Breast epithelium (tissue), 4 donors: Measurements from ENCODE around the gene LCK. TPM values are rescaled to one million over a fixed set of nuclear protein-coding genes. Genes with fewer than 3 reads are reported as not detected.

ENCODE experiments used
- DNase-seq, 2 donors: peaks; one replicate each; pipeline ENCODE4 v3.0.0-alpha.2; 2019; ENCODE audit warnings: low spot score in 2 of 2
- H3K27ac ChIP-seq, 2 donors: fragments of 200-600 bp; sonication (generic) in 1 of 2; one replicate each; pipeline ENCODE4 v1.5.1; 2016 to 2019; ENCODE audit warnings: mild to moderate bottlenecking in 1 of 2
- H3K27me3 ChIP-seq, 2 donors: fragments of 200-600 bp; sonication (generic) in 1 of 2; one replicate each; pipeline versions ENCODE4 v1.5.1 to v1.6.0; 2017 to 2019; ENCODE audit warnings: control low read depth in 1 of 2, mild to moderate bottlenecking in 1 of 2
- H3K36me3 ChIP-seq: fragments of 200-600 bp; one replicate; pipeline ENCODE4 v1.5.1; 2019
- H3K4me1 ChIP-seq, 2 donors: fragments of 200-600 bp; sonication (generic); one replicate each; pipeline ENCODE4 v1.5.1; 2016 to 2019; ENCODE audit warnings: control low read depth in 1 of 2
- H3K4me3 ChIP-seq, 3 donors: fragments of 200-600 bp; sonication (generic); 1 replicate in 2 of 3; 2 replicates in 1 of 3; pipeline ENCODE4 v1.5.1; 2016 to 2019; ENCODE audit warnings: mild to moderate bottlenecking in 3 of 3, moderate library complexity in 2 of 3
- H3K9me3 ChIP-seq, 2 donors: fragments of 200-600 bp; sonication (generic) in 1 of 2; one replicate each; pipeline ENCODE4 v1.5.1; 2016 to 2019; ENCODE audit warnings: control low read depth in 1 of 2
- POLR2A ChIP-seq: fragments of 450-650 bp; IDR thresholded peaks from one replicate; pipeline ENCODE4 v1.6.1; 2016; ENCODE audit warnings: antibody characterized with exemption, mild to moderate bottlenecking, moderate library complexity
- POLR2AphosphoS5 ChIP-seq, 3 donors: sonication (generic); formaldehyde crosslinking; IDR thresholded peaks; one replicate each; pipeline ENCODE4 v1.6.1; 2017; ENCODE audit warnings: antibody characterized with exemption in 3 of 3
- intact Hi-C: fragments of 100-400 bp; cut with DNase I; formaldehyde crosslinking; loops from one replicate; pipeline ENCODE4 v1.15.1; 2023; ENCODE audit warnings: low total_unique reads
- total RNA-seq, 3 donors: library from RNA; depleted of rRNA; stranded (reverse); fragments of >200 nt; gene quantifications; one replicate each; pipeline ENCODE4 v1.1.0, GENCODE V29; 2016
- TF ChIP-seq, protein P1 (sequence below), 3 donors: fragments of 450-650 bp; IDR thresholded peaks; one replicate each; pipeline ENCODE4 v1.5.1; 2016 to 2017; ENCODE audit warnings: antibody characterized with exemption in 3 of 3, mild to moderate bottlenecking in 3 of 3, moderate library complexity in 3 of 3

LCK gene
- total RNA-seq, 3 donors from 2014 or later: 2.4 to 4.1 (median 2.9) TPM

DNA sequence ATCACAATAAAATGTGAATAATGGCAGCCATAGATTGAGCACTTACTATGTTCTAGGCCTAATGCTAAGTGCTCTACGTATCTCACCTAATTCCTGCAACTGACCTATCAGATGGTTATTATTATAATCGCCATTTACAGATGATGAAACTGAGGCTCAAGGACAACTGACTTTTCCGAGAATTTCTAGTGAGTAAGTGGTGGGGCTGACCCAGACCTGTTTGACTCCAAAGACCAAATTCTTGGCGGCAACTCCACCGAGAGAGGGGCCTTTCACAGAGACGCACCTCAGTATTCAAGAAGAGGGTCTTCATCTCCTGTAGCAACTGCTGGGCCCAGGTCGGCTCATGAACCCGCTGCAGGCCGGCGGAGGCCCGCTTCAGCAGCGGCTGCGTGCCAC is 29.5 kb upstream of the LCK start:
- Histone ChIP-seq H3K27ac (peak overlapping the region; percentile 97), H3K27me3 (no peaks in the 10 kb centered on the region), H3K9me3 (no peaks in the 10 kb centered on the region), H3K4me1 (peaks cover 10% of the 10 kb centered on the region in 2 donors), H3K4me3 (peak overlapping the region; percentile 66 to 92 (median 85)), H3K36me3 (no peaks in the 10 kb centered on the region)
- intact Hi-C loops: no loop called here
- no peak for DNase-seq
- TF ChIP-seq POLR2A: no peak

DNA sequence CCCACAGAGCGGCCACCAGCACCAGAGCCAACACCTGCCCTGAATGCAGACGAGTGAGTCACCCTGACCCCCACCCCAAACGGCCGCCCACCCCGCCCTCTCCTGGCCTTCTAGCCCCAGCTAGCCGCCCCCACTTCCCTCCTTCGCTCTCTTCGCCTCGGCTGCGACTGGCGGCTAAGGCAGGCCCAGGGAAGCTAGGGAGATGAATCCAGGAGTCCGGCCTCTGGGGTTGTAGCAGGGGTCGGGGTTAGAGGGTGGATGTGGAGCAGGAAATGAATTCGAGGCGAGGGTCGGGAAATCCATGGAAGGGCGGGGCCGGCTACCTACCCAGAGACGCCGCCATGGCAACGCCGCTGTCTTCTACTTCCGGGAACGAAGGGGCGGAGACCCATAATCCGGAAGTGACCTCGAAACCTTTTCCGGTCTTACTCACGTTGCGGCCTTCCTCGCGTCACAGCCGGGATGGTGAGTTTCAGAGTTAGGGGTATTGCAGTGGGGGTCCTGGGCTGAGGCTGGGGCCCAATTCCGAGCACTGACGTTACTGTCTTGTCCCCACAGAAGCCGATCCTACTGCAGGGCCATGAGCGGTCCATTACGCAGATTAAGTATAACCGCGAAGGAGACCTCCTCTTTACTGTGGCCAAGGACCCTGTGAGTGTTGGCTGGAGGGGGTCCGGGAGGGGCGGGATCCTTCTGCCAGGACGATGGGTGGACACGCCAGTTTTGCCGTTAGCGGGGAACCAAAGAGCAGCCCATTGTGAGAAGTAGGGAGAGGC is 28.9 kb upstream of the LCK start, which contains the start of the genes EIF3I and TMEM234:
Gene EIF3I (plus strand): TSS at position 428 of the 776 bp plus-strand sequence. CDS start 35 bp downstream, at position 463.
Gene TMEM234 (minus strand): TSS at position 374 of the 776 bp plus-strand sequence. CDS start 31 bp downstream, at position 343.
- Histone ChIP-seq H3K4me3 (peak within 1 kb of the TSS; percentile 66 to 92 (median 85)), H3K9me3 (no peaks in the 10 kb centered on the region), H3K36me3 (no peaks in the 10 kb centered on the region), H3K4me1 (peaks cover 10% of the 10 kb centered on the region in 2 donors), H3K27ac (peak within 1 kb of the TSS; percentile 97), H3K27me3 (no peaks in the 10 kb centered on the region)
- TF ChIP-seq, protein P1, sequence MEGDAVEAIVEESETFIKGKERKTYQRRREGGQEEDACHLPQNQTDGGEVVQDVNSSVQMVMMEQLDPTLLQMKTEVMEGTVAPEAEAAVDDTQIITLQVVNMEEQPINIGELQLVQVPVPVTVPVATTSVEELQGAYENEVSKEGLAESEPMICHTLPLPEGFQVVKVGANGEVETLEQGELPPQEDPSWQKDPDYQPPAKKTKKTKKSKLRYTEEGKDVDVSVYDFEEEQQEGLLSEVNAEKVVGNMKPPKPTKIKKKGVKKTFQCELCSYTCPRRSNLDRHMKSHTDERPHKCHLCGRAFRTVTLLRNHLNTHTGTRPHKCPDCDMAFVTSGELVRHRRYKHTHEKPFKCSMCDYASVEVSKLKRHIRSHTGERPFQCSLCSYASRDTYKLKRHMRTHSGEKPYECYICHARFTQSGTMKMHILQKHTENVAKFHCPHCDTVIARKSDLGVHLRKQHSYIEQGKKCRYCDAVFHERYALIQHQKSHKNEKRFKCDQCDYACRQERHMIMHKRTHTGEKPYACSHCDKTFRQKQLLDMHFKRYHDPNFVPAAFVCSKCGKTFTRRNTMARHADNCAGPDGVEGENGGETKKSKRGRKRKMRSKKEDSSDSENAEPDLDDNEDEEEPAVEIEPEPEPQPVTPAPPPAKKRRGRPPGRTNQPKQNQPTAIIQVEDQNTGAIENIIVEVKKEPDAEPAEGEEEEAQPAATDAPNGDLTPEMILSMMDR (IDR thresholded peaks at IDR 0.05): no peak
- peak; percentile 79 for TF ChIP-seq POLR2A
- peak; percentile 94 to 99 (median 97) for TF ChIP-seq POLR2AphosphoS5 (IDR thresholded peaks at IDR 0.05)
- peak; percentile 92 to 93 for DNase-seq
- intact Hi-C loops: no loop called here

DNA sequence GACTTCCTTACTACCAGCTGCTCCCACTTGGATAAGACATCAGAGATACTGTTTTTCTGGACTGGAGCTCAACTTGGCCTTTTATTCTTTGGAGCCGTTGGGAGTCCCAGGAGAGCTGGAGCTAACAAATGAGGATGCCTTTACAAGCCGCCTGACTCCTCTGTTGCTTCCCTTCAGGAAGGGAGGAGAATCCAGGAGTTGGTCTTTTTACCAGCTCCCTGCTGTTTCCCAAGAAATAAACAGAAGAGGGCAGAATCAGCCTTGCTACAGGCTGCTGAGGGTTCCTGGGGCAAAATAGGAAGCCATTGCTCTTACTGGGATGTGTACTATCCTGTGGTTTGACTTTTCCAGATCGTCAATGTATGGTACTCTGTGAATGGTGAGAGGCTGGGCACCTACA is 27.4 kb upstream of the LCK start:
- H3K36me3 ChIP-seq: peaks cover 6% of the 10 kb centered on the region
- peak overlapping the region; percentile 97 for H3K27ac ChIP-seq
- H3K4me1 ChIP-seq: peaks cover 10% of the 10 kb centered on the region in 2 donors
- H3K9me3 ChIP-seq: no peaks in the 10 kb centered on the region
- H3K4me3 ChIP-seq: peak overlapping the region in 2 of 3 donors; percentile 66 to 92
- H3K27me3 ChIP-seq: no peaks in the 10 kb centered on the region
- TF ChIP-seq POLR2A (no peak), POLR2AphosphoS5 (IDR thresholded peaks at IDR 0.05) (no peak)
- TF ChIP-seq, protein P1 (IDR thresholded peaks at IDR 0.05): no peak
- intact Hi-C loops: no loop called here
- DNase-seq: no peak

DNA sequence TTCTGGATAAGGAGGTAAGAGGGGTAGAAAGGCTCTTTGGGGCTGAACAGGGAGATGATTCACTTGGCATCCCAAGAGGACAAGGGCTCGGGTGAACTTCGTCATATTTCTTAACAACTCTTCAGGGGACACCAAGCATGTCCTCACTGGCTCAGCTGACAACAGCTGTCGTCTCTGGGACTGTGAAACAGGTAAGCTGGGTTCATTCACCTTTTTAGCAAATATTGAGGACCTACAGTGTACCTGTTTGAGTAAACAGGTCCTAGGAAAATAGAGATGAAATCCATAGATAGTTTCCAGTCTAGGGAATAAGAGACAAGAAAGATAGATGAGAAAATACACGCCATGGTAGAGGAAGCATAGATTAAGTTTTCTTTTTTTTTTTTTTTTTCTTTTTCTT is 26.8 kb upstream of the LCK start:
- H3K4me1 ChIP-seq: peaks cover 10% of the 10 kb centered on the region in 2 donors
- TF ChIP-seq POLR2A (no peak), POLR2AphosphoS5 (IDR thresholded peaks at IDR 0.05) (no peak)
- TF ChIP-seq, protein P1 (IDR thresholded peaks at IDR 0.05): no peak
- no peaks in the 10 kb centered on the region for H3K27me3 ChIP-seq
- H3K9me3 ChIP-seq: no peaks in the 10 kb centered on the region
- peaks cover 12% of the 10 kb centered on the region for H3K36me3 ChIP-seq
- intact Hi-C loops: no loop called here
- no peak for DNase-seq
- peak overlapping the region in 1 of 3 donors; percentile 15 for H3K4me3 ChIP-seq
- peak overlapping the region; percentile 97 for H3K27ac ChIP-seq

DNA sequence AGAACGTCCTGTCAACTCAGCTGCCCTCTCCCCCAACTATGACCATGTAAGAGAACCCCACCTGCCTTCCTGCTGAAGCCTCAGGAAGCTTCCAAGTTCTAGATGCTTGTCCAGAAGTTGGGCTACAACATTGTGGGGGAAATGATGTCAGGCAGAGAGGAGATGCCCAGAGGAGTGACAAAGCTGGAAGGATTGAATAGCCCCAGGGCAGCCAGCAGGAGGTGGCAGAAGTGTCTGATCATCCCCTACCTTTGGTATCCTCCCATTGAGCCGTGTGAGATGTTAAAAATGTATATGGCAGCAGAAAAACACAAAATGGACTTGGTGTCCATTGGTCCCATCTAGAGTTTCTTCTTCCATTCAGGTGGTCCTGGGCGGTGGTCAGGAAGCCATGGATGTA is 22.3 kb upstream of the LCK start:
- H3K36me3 ChIP-seq: peaks cover 12% of the 10 kb centered on the region
- TF ChIP-seq, protein P1 (IDR thresholded peaks at IDR 0.05): no peak
- TF ChIP-seq POLR2AphosphoS5 (IDR thresholded peaks at IDR 0.05) (no peak), POLR2A (no peak)

More for the DNA sequence above, 22.3 kb upstream of the LCK start:
- no peak overlapping the region for H3K27ac ChIP-seq
- DNase-seq: no peak
- H3K9me3 ChIP-seq: no peaks in the 10 kb centered on the region
- H3K27me3 ChIP-seq: no peaks in the 10 kb centered on the region
- peaks cover 2% of the 10 kb centered on the region in 2 donors for H3K4me1 ChIP-seq
- no peak overlapping the region for H3K4me3 ChIP-seq
- intact Hi-C loops: no loop called here
